GM19328 (cell line): ENCODE measurements around the gene LRRC47.
"Not testable (repeated sequence)": the region's sequence is repeated elsewhere in the genome, so short reads cannot be mapped to it uniquely, and the experiment has no call there.

Experiments used
- ATAC-seq: cut with Tn5 transposase; IDR thresholded peaks from one replicate; pipeline ENCODE4 v1.9.1; 2021; ENCODE audit warnings: mild to moderate bottlenecking, moderate library complexity; ENCODE audit not compliant: unreplicated experiment

LRRC47 gene

DNA sequence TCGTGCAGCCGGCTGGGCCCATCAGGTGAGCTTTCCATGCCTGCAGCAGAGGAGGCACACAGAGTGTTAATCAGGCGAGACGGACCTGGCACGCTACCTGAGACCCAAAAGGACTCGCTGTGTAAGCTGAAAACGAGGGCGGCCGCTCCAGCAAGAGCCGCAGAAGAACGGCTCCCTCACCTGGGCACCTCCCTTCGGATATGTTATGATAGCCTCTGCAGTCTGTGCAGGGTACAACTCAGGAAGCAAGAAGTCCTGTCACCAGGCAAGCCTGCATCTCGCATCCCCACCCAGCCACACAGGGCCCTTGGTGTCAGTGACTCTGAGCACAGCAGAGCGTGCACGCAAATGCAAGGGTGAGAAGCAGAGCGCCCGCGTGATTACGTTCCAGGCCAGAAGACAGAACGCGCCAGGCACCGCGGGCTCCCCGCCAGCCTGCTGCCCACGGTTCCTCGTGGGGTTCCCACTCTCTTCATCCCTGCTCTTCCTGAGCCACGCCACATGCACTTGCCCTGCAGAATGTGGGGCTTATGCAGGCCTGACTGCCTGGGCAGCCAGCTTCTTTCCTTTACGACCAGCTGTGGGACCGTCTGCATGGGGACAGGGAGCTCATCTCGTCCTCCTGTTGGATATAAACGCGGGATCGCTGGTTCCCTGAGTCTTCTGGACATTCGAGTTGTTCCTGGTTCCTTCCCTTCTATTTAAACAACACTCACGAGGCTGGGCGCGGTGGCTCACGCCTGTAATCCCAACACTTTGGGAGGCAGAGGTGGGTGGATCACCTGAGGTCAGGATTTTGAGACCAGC lies 20.2 kb upstream of the LRRC47 start:
- no peak for ATAC-seq

- no peak for ATAC-seq
Measured at GRCh38 chr1:3814771-3815561, 18.7 kb upstream of the LRRC47 start.

DNA sequence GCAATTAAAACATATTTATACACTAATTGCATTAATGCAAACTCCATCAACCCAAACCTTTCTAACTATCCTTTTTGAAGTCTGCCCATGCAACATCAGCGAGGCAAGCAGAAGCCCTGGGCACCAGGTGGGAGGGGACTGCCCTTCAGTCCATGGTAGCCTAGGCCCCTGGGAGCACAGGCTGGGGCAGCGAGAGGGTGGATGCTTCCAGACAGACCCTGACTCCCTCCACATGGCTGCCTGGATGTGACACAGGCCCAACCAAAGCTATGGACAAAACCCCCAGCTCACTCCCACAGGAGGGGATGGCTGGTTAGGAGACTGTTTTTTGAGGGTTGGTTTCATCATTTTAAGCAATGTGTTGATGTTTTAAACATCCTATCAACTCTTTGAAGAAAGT lies 17.8 kb upstream of the LRRC47 start:
- no peak for ATAC-seq

- ATAC-seq: no peak
Measured at GRCh38 chr1:3811595-3811911, 15.3 kb upstream of the LRRC47 start.

- ATAC-seq: not testable (repeated sequence)
Measured at GRCh38 chr1:3810149-3810761, 14.0 kb upstream of the LRRC47 start.

DNA sequence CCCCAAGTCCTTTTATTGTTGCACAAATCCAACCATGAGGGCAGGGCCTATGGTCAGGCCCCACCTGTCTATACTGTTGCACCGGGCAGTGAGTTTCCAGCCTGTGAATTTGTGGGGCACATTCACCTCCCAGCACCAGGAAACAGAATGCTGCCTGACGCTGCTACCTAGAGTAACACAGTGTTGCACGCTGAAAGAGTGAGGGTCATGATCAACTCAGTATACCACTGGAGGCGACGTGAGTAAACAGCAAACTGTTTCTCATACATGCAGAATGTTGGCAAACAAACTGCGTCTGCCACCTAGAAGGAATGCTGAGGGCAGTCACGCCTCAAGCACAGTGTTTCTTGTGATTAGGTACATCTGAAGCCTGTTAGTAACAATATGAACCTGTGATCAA lies 13.4 kb upstream of the LRRC47 start:
- no peak for ATAC-seq

DNA sequence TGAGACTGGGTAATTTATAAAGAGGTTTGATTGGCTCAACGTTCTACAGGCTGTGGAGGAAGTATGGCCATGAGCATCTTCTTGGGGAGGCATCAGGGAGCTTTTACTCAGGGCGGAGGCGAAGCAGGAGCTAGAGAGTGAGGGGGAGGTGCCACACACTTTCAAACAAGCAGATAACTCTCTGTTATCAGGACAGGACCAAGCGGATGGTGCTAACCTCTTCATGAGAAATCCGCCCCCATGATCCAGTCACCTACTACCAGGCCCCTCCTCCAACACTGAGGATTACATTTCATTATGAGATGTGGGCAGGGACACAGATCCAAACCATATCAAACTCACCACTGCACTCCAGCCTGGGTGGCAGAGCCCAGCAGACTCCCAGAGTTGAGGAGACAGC lies 11.5 kb upstream of the LRRC47 start:
- no peak for ATAC-seq

DNA sequence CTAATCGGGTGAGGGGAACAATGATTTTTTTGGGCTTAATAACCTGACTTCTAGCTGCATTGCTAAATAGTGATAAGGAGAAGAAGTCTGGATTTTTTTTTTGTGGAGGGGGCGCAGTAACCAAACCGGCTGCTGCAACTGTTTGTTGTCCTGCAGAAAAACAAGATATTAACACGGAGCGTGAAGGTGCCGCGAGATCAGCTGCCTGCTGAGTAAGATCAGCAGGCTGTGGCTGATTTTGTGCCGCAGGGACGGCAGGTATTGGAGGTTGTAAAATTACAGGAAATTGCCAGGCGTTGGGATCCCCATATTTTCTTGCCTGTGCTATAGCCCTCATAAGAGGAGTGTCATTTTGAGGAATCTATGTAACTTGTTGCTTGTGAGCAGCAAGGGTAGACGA lies 8.7 kb upstream of the LRRC47 start:
- ATAC-seq: no peak

- ATAC-seq: not testable (repeated sequence)
Measured at GRCh38 chr1:3804627-3804944, 8.3 kb upstream of the LRRC47 start.

DNA sequence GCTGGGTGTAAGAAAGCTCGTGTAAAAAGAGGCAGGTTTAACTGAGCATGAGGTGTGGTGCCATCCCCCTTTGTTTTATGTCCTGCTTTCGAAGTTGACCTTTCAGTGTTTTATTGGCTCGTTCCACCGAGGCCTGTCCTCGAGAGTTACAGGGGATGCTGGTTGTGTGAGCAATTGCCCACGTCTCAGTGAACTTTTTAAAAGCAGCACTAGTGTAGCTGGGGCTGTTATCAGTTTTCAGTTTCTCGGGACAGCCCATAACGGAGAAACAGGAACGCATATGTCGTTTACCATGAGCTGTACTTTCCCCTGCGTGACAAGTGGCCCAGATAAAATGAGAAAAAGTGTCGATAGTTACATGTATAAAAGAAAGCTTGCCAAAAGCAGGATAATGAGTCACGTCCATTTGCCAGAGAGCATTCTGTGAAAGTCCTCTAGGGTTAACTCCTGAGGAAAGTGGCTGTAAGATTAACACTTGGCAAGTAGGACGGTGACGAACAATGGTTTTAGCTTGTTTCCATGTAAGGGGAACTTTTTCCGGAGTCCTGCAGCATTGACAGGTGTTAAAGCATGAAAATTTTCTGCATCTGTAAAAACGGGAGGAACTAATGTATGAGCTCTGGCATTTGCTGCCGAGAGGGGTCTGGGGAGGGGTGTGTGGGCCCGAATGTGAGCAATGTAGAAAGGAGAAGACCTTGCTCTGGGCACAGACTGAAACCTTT lies 7.8 kb upstream of the LRRC47 start:
- ATAC-seq: no peak

DNA sequence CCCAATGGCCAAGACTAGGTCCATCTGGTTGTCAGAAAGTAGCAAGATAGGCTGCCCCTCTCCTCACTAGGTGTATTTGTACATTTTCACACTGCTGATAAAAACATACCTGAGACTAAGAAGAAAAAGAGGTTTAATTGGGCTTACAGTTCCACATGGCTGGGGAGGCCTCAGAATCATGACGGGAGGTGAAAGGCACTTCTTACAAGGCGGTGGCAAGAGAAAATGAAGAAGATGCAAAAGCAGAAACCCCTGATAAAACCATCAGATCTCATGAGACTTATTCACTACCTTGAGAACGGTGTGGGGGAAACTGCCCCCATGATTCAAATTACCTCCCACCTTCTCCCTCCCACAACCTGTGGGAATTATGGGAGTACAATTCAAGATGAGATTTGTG lies 4.5 kb upstream of the LRRC47 start:
- ATAC-seq: not testable (repeated sequence)

DNA sequence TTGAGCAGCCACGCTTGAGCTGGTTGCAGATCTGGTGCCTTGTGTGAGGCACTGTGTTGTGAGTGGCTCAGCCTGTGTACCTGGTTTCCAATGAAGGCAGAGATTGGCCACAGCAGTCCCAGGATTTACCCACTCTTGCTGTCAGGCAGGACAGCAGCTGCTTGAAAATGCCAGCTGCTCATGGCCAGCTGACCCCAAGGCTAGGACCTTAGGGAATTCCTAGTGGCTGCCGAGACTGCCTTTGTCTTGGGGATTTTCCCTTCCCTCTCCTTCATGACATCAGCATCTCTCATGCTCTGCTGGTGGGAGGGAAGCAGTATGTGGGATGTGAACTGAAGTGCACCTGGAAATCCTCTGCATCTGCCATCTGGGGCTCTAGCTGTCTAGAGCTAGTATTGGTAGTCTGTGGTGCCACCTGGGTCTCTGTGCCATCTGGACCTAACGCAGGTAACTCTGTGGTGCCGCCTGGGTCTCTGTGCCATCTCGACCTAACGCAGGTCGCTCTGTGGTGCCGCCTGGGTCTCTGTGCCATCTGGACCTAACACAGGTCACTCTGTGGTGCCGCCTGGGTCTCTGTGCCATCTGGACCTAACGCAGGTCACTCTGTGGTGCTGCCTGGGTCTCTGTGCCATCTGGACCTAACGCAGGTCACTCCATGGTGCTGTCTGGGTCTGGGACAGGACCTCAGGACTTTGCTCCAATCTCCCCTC lies 3.8 kb upstream of the LRRC47 start:
- no peak for ATAC-seq

DNA sequence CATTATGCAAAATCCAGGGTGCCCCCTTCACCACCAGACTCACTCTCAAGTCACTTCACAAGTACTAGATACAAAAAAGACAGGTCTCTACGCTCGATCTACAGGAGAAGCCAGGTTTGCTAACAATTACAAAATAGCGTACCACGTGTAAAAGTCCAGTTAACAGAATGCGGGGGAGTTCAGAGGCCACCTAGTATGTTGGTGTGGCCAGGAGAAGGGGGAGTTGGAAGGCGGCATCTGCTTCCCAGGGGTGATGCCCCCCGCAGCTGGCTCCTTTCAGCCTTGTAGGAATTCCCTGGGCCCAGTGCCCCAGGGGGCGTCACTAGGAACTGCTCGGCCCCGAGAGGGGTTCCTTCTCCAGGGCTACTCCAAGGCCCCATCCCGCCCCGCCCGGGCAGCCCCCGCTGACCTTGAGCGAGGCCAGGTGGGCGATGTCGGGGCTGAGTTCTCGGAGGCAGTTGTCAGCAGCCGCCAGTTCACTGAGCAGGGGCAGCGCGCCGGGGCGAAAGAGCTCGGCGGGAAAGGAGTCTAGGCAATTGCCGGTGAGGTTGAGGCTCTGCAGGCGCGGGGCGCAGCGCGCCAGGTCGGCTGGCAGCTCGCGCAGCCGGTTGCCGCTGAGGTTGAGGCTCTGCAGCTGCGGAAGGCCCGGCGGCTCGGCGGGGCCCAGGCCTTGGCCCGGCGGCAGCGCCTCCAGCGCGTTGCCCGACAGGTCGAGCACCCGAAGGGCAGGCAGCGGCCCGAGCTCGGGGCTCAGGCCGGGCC lies 664 bp downstream of the LRRC47 start:
- no peak for ATAC-seq

- ATAC-seq: no peak
Measured at GRCh38 chr1:3790952-3791351, 5.3 kb downstream of the LRRC47 start.

GRCh38 chr1:3790500-3790923 lies 5.8 kb downstream of the LRRC47 start:
- no peak for ATAC-seq

GRCh38 chr1:3789421-3790300 lies 6.6 kb downstream of the LRRC47 start:
- ATAC-seq: no peak

DNA sequence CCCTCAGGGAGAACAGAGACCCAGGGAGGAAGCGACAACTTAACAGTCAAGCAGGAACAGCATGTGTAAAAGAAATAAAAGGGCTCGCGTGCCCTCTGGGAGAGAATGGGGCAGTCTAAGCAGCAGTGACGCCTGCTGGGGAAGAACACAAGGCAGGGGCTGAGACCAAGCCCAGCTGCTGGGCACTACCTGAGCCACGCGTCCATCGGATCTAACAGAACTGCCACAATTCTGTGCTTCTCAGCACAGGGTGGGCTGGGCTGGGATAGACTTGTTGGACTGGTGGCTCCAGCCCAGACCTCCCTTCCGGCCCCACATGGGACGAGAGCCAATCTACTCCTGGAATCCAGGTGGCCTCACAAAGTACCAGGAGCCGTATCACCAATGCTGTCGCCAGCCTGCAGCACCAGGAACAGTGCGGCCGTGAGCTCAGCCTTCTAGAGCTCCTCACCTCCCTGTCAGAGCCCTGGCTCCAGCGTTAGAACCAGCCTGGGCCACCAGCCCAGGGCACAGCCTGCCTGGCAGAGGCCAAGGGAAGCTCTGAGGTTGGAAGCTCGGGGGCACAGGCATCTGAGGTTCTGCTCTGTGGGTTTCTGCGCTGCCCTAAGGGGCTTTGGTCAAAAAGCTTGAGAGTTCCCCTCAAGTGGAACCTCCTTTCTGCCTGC lies 7.4 kb downstream of the LRRC47 start:
- no peak for ATAC-seq

GRCh38 chr1:3787745-3788605 lies 8.3 kb downstream of the LRRC47 start:
- no peak for ATAC-seq
